GM12878 (cell line): ENCODE results near the gene ALG5. TPM values are rescaled to one million over a fixed set of nuclear protein-coding genes. Genes with fewer than 3 reads are reported as not detected.

ENCODE experiments used
- ATAC-seq: fragments of 200-7000 bp; cut with Tn5 transposase; 3 replicates; pipeline ENCODE4 v1.9.1; 2020; ENCODE audit warnings: mild to moderate bottlenecking, moderate library complexity
- BruUV-seq: library from RNA; stranded (reverse); fragments of 400-500 nt; replicated peaks from 2 replicates; lab custom pipeline; 2021; lab: Mats Ljungman, UMichigan
- CTCF ChIA-PET: fragments of 300-600 bp; sonication (Branson Sonifier 250); formaldehyde crosslinking; extraction: SDS; loops from one replicate; lab custom pipeline; 2021; ENCODE audit warnings: inconsistent platforms; lab: Yijun Ruan, JAX
- POLR2A ChIA-PET: fragments of 350-600 bp; formaldehyde crosslinking; extraction: SDS; loops from one replicate; lab custom pipeline; 2021; ENCODE audit warnings: inconsistent platforms; lab: Charles Lee
- RAD21 ChIA-PET: fragments of 300-600 bp; sonication (Branson Sonifier 250); formaldehyde crosslinking; loops from one replicate; lab custom pipeline; 2023; ENCODE audit warnings: antibody characterized with exemption; ENCODE audit not compliant: unreplicated experiment; lab: Charles Lee
- SMC1A ChIA-PET: fragments of 300-600 bp; sonication (Branson Sonifier 250); formaldehyde crosslinking; loops from one replicate; lab custom pipeline; 2023; ENCODE audit not compliant: unreplicated experiment, uncharacterized antibody; lab: Charles Lee
- DNase-seq: peaks from one replicate; pipeline ENCODE4 v3.0.0-alpha.2; 2011; ENCODE audit warnings: low read depth, low spot score
- FAIRE-seq: peaks from 3 replicates; lab custom pipeline; 2011; peaks lifted over from hg19 to GRCh38; lab: Jason Lieb, UNC
- H2AFZ ChIP-seq: 2 replicates; pipeline ENCODE4 v1.6.0; 2011; ENCODE audit warnings: low read depth, low read length, control low read depth; ENCODE audit not compliant: control insufficient read depth
- H3K27ac ChIP-seq: 2 replicates; pipeline ENCODE4 v1.5.1; 2011; ENCODE audit warnings: control low read depth; ENCODE audit not compliant: control insufficient read depth, insufficient read depth
- H3K27me3 ChIP-seq, 2 experiments: replicated peaks in 1 of 2; 2 replicates each; pipeline versions ENCODE4 v1.6.0 to v1.6.1; 2011; ENCODE audit warnings: low read length in 1 of 2; ENCODE audit not compliant: control insufficient read depth in 2 of 2, insufficient read depth in 2 of 2
- H3K36me3 ChIP-seq, 2 experiments: 2 replicates each; pipeline ENCODE4 v1.5.1; 2011; ENCODE audit warnings: low read length in 1 of 2; ENCODE audit not compliant: control insufficient read depth in 2 of 2, insufficient read depth in 2 of 2
- H3K4me1 ChIP-seq: 2 replicates; pipeline ENCODE4 v1.6.1; 2011; ENCODE audit warnings: mild to moderate bottlenecking, low read length, moderate library complexity, mixed read lengths; ENCODE audit not compliant: control insufficient read depth, insufficient read depth
- H3K4me2 ChIP-seq: 2 replicates; pipeline ENCODE4 v1.6.0; 2011; ENCODE audit warnings: control low read depth; ENCODE audit not compliant: control insufficient read depth, insufficient read depth
- H3K4me3 ChIP-seq: fragments of 200-600 bp; sonication (generic); 2 replicates; pipeline ENCODE4 v1.5.1; 2016
- H3K79me2 ChIP-seq: 2 replicates; pipeline ENCODE4 v1.6.0; 2011; ENCODE audit warnings: low read length; ENCODE audit not compliant: control insufficient read depth, insufficient read depth
- H3K9ac ChIP-seq: 2 replicates; pipeline ENCODE4 v1.8.0; 2011; ENCODE audit warnings: low read length, control low read depth, mixed read lengths; ENCODE audit not compliant: control insufficient read depth, insufficient read depth
- H3K9me3 ChIP-seq: replicated peaks from 3 replicates; pipeline ENCODE4 v1.5.1; 2011; ENCODE audit warnings: mild to moderate bottlenecking, low read length; ENCODE audit not compliant: control insufficient read depth, insufficient read depth
- H4K20me1 ChIP-seq: 2 replicates; pipeline ENCODE4 v1.6.0; 2011; ENCODE audit not compliant: control insufficient read depth, insufficient read depth
- BCL3 ChIP-seq: IDR thresholded peaks from 2 replicates; pipeline ENCODE4 v1.6.1; 2011; ENCODE audit warnings: borderline replicate concordance, low read depth, mild to moderate bottlenecking, moderate library complexity, low read length; ENCODE audit not compliant: insufficient read depth, poor library complexity, severe bottlenecking
- BHLHE40 ChIP-seq, 2 experiments: fragments of 450-650 bp in 1 of 2; IDR thresholded peaks; 2 replicates each; pipeline ENCODE4 v1.6.1; 2011 to 2017; ENCODE audit warnings: low read depth in 2 of 2, borderline replicate concordance in 1 of 2, improper control_type of control experiment in 1 of 2, low read length in 1 of 2, mild to moderate bottlenecking in 1 of 2
- CEBPB ChIP-seq, 2 experiments: fragments of 150-350 bp in 1 of 2; IDR thresholded peaks; 2 replicates each; pipeline ENCODE4 v1.6.1; 2012 to 2014; ENCODE audit warnings: low read depth in 2 of 2, low read length in 2 of 2, borderline replicate concordance in 1 of 2, inconsistent platforms in 1 of 2
- EZH2 ChIP-seq: IDR thresholded peaks from 2 replicates; pipeline ENCODE4 v1.6.1; 2012; ENCODE audit warnings: low read depth, mild to moderate bottlenecking, control low read depth, inconsistent platforms, low read length, borderline replicate concordance; ENCODE audit not compliant: control insufficient read depth
- GABPA ChIP-seq: IDR thresholded peaks from 2 replicates; pipeline ENCODE4 v1.6.1; 2014; ENCODE audit warnings: antibody characterized with exemption, low read depth, mild to moderate bottlenecking, inconsistent platforms
- MYB ChIP-seq: fragments of 150-350 bp; IDR thresholded peaks from 2 replicates; pipeline ENCODE4 v1.6.1; 2014; ENCODE audit warnings: mild to moderate bottlenecking, low read depth, low read length, borderline replicate concordance
- NBN ChIP-seq: fragments of 450-650 bp; IDR thresholded peaks from 2 replicates; pipeline ENCODE4 v1.6.1; 2016
- RAD21 ChIP-seq: IDR thresholded peaks from 2 replicates; pipeline ENCODE4 v1.6.1; 2011; ENCODE audit warnings: mild to moderate bottlenecking, low read depth, low read length, moderate library complexity; ENCODE audit not compliant: insufficient read depth
- SMC3 ChIP-seq: IDR thresholded peaks from 2 replicates; pipeline ENCODE4 v1.6.1; 2011; ENCODE audit warnings: low read length, improper control_type of control experiment, borderline replicate concordance
- ZNF274 ChIP-seq: IDR thresholded peaks from one replicate; pipeline ENCODE4 v1.8.0; 2011; ENCODE audit not compliant: insufficient read length, insufficient read depth
- WGBS: methylation state at CpG from one replicate; pipeline ENCODE4 v1.1.6; 2016; ENCODE audit warnings: low lambda C conversion rate; ENCODE audit not compliant: insufficient replicate concordance, insufficient coverage; ENCODE audit errors: missing lambda C conversion rate; 5-methylcytosine and 5-hydroxymethylcytosine counted together
- in situ Hi-C: fragments of 300-500 bp; cut with MboI; formaldehyde crosslinking; loops from 9 replicates; pipeline ENCODE4 v1.14.3; 2018; ENCODE audit warnings: mixed read lengths
- intact Hi-C: fragments of 100-400 bp; cut with micrococcal nuclease; formaldehyde crosslinking; loops from one replicate; pipeline ENCODE4 v1.14.2; 2022; ENCODE audit not compliant: unreplicated experiment
- polyA plus RNA-seq, 11 experiments: library from polyadenylated mRNA; depleted of rRNA in 4 of 11; unstranded in 6 of 11; stranded (reverse) in 5 of 11; fragments of >200 nt; fragmentation: Nextera tagmentation in 4 of 11; fragmentation: Illumina TruSeq in 1 of 11; extraction: Ambion mirVana in 4 of 11; extraction: Trizol in 1 of 11; gene quantifications; 1 replicate in 1 of 11; 2 replicates in 10 of 11; pipeline versions ENCODE4 v1.2.1 to v1.2.3, GENCODE V29; 2011 to 2016; ENCODE audit warnings: inconsistent platforms in 2 of 11, missing spikeins in 2 of 11, low read depth in 1 of 11
- total RNA-seq, 4 experiments: library from RNA; depleted of rRNA in 3 of 4; stranded (reverse); fragments of >200 nt in 3 of 4; fragmentation: Illumina TruSeq in 1 of 4; extraction: Trizol in 1 of 4; gene quantifications; 2 replicates each; pipeline versions ENCODE4 v1.2.1 to v1.2.3, GENCODE V29; 2013 to 2021

Gene ALG5
- total and polyA plus RNA-seq, 10 of the 15 experiments (the other 5 are each of a cell fraction or from before 2014, with no cell fraction given): 23.9 to 82.2 (median 42.5) TPM

GRCh38 chr13:36921631-36922301, 77.4 kb downstream of the ALG5 start:
- H4K20me1 ChIP-seq: no peaks in the 10 kb centered on the region; the same call in 1 of the 2 replicates
- CTCF ChIA-PET: no interaction called here
- TF ChIP-seq NBN: no peak
- no peak for TF ChIP-seq CEBPB (IDR thresholded peaks at IDR 0.05; ENCODE audit: borderline replicate concordance in 1 of 2, low read depth in 2 of 2, low read length in 2 of 2)
- intact Hi-C loops: no loop called here
- SMC1A ChIA-PET: no interaction called here
- no peak overlapping the region for H2AFZ ChIP-seq
- no peak overlapping the region for H3K4me3 ChIP-seq
- in situ Hi-C loops: no loop called here
- H3K79me2 ChIP-seq: no peaks in the 10 kb centered on the region
- no peak overlapping the region for H3K27ac ChIP-seq
- RAD21 ChIA-PET: no interaction called here
- no peak overlapping the region for H3K4me2 ChIP-seq
- BruUV-seq: no TSS peak
- DNase-seq (no peak), ATAC-seq (no peak), FAIRE-seq (no peak)
- peaks cover 9 to 16% of the 10 kb centered on the region in 2 experiments for H3K27me3 ChIP-seq
- H3K9me3 ChIP-seq: no peaks in the 10 kb centered on the region
- H3K36me3 ChIP-seq: no peaks in the 10 kb centered on the region
- H3K9ac ChIP-seq: no peak overlapping the region
- POLR2A ChIA-PET: no interaction called here
- WGBS: 63% methylated on average over 10 of the region's 10 CpGs
- H3K4me1 ChIP-seq: peaks cover 6% of the 10 kb centered on the region

- intact Hi-C loops (no loop called here), in situ Hi-C loops (no loop called here)
- ChIA-PET SMC1A (no interaction called here), RAD21 (no interaction called here), CTCF (no interaction called here), POLR2A (no interaction called here)
- FAIRE-seq (no peak), ATAC-seq (no peak), DNase-seq (no peak)
- no peak for TF ChIP-seq BCL3
- no peak for TF ChIP-seq GABPA
- TF ChIP-seq ZNF274: no peak
- no peak for TF ChIP-seq RAD21
- TF ChIP-seq MYB: no peak
- no peak for TF ChIP-seq EZH2
- no peak for TF ChIP-seq BHLHE40 (IDR thresholded peaks at IDR 0.05; ENCODE audit: borderline replicate concordance in 1 of 2, low read depth in 2 of 2, low read length in 1 of 2)
- no peak for TF ChIP-seq SMC3
- H3K4me2 ChIP-seq: peak overlapping the region; percentile 34; the same call in 1 of the 2 replicates
- H2AFZ ChIP-seq: no peak overlapping the region
- peaks cover 6% of the 10 kb centered on the region for H3K4me1 ChIP-seq
- H3K36me3 ChIP-seq: no peaks in the 10 kb centered on the region
- peaks cover 11 to 16% of the 10 kb centered on the region in 2 experiments for H3K27me3 ChIP-seq
- WGBS: 69% methylated on average over 9 of the region's 9 CpGs
- BruUV-seq: no TSS peak
- no peaks in the 10 kb centered on the region for H3K9me3 ChIP-seq
- H3K79me2 ChIP-seq: no peaks in the 10 kb centered on the region
- H3K27ac ChIP-seq: no peak overlapping the region
- H3K9ac ChIP-seq: no peak overlapping the region
- no peaks in the 10 kb centered on the region; the same call in 1 of the 2 replicates for H4K20me1 ChIP-seq
- no peak overlapping the region for H3K4me3 ChIP-seq
These were observed 78.4 kb downstream of the ALG5 start for GRCh38 chr13:36920616-36921185.
